Stimulated activated naive B cell treated with anti-CD40 and anti-IgM and Interleukin-4, amounts not matched to agents 10 μg/mL and 1 μg/mL and 100 μg/mL, for 72 hours (primary cell): ENCODE measurements around the gene DIPK1B.

ENCODE experiments used
- ATAC-seq, 2 donors: fragments of 150-1000 bp; cut with Tn5 transposase; replicated peaks; 2 replicates each; pipeline ENCODE4 v1.10.0; 2021; ENCODE audit warnings: moderate library complexity in 1 of 2
- DNase-seq: peaks from one replicate; pipeline ENCODE4 v3.0.0; 2021
- H3K27ac Mint-ChIP-seq: one replicate; pipeline ENCODE4 v1.8.0; 2022; ENCODE audit warnings: mild to moderate bottlenecking, mixed read lengths
- H3K27me3 Mint-ChIP-seq, 2 donors: one replicate each; pipeline ENCODE4 v1.8.0; 2022; ENCODE audit warnings: mixed read lengths in 2 of 2
- H3K36me3 Mint-ChIP-seq, 2 donors: one replicate each; pipeline ENCODE4 v1.8.0; 2022; ENCODE audit warnings: mixed read lengths in 2 of 2, mild to moderate bottlenecking in 1 of 2
- H3K4me1 Mint-ChIP-seq, 2 donors: one replicate each; pipeline ENCODE4 v1.8.0; 2022; ENCODE audit warnings: mixed read lengths in 2 of 2, mild to moderate bottlenecking in 1 of 2
- H3K4me3 Mint-ChIP-seq, 2 donors: one replicate each; pipeline ENCODE4 v1.8.0; 2022; ENCODE audit warnings: mild to moderate bottlenecking in 2 of 2, mixed read lengths in 2 of 2, moderate library complexity in 1 of 2
- H3K9me3 Mint-ChIP-seq, 2 donors: one replicate each; pipeline ENCODE4 v1.8.0; 2022; ENCODE audit warnings: mixed read lengths in 2 of 2, mild to moderate bottlenecking in 1 of 2

DIPK1B gene

GRCh38 chr9:136687721-136688223 is 24.6 kb upstream of the DIPK1B start:
- Mint-ChIP-seq H3K27ac (no peak overlapping the region), H3K4me3 (peak overlapping the region; percentile 36 to 64), H3K27me3 (peaks cover 0 to 3% of the 10 kb centered on the region in 2 donors), H3K4me1 (peaks cover 10 to 19% of the 10 kb centered on the region in 2 donors), H3K9me3 (no peaks in the 10 kb centered on the region), H3K36me3 (no peaks in the 10 kb centered on the region)
- DNase-seq (no peak), ATAC-seq (peak; percentile 10 to 12)

GRCh38 chr9:136688274-136689107 is 23.9 kb upstream of the DIPK1B start:
- H3K36me3 Mint-ChIP-seq, result no peaks in the 10 kb centered on the region
- peak; percentile 18 to 31 for ATAC-seq
- H3K4me1 Mint-ChIP-seq, result peaks cover 13 to 19% of the 10 kb centered on the region in 2 donors
- no peak for DNase-seq
- no peak overlapping the region for H3K27ac Mint-ChIP-seq
- H3K4me3 Mint-ChIP-seq, result peak overlapping the region; percentile 36 to 64
- no peaks in the 10 kb centered on the region for H3K9me3 Mint-ChIP-seq
- peaks cover 0 to 3% of the 10 kb centered on the region in 2 donors for H3K27me3 Mint-ChIP-seq

GRCh38 chr9:136689108-136689460 is 23.3 kb upstream of the DIPK1B start:
- peaks cover 13 to 19% of the 10 kb centered on the region in 2 donors for H3K4me1 Mint-ChIP-seq
- DNase-seq (no peak), ATAC-seq (no peak)
- no peak overlapping the region for H3K4me3 Mint-ChIP-seq
- no peaks in the 10 kb centered on the region for H3K36me3 Mint-ChIP-seq
- H3K27ac Mint-ChIP-seq, result no peak overlapping the region
- no peaks in the 10 kb centered on the region for H3K9me3 Mint-ChIP-seq
- H3K27me3 Mint-ChIP-seq, result peaks cover 0 to 3% of the 10 kb centered on the region in 2 donors

GRCh38 chr9:136690104-136690805 is 22.1 kb upstream of the DIPK1B start:
- H3K4me3 Mint-ChIP-seq, result no peak overlapping the region
- H3K4me1 Mint-ChIP-seq, result peaks cover 13 to 19% of the 10 kb centered on the region in 2 donors
- no peak overlapping the region for H3K27ac Mint-ChIP-seq
- no peaks in the 10 kb centered on the region for H3K9me3 Mint-ChIP-seq
- H3K36me3 Mint-ChIP-seq, result no peaks in the 10 kb centered on the region
- ATAC-seq (no peak), DNase-seq (no peak)
- peaks cover 0 to 3% of the 10 kb centered on the region in 2 donors for H3K27me3 Mint-ChIP-seq

DNA sequence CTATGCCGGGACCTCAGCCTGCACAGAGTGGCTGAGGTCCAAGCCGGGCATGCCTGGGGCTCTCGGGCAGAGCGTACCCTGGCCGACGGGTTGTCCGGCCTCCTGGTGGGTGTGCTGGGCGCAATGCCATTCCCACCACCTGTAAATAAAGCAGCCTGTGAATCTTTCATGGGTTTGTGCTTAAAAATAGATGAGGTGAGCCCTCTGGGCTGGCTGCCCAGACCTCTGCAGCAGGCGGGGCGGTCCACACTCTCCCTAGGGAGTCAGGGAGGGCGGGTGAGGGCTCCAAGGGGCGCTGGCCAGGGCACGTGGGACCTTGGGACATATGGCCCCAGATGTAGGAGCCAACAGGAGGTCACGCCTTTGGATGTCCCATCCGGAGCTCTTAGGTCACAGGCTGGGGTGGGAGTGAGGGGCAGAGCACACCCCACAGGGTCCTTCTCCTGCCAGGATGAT is 21.5 kb upstream of the DIPK1B start:
- Mint-ChIP-seq H3K9me3 (no peaks in the 10 kb centered on the region), H3K4me3 (no peak overlapping the region), H3K36me3 (no peaks in the 10 kb centered on the region), H3K27me3 (peaks cover 0 to 4% of the 10 kb centered on the region in 2 donors), H3K4me1 (peaks cover 12 to 18% of the 10 kb centered on the region in 2 donors), H3K27ac (no peak overlapping the region)
- ATAC-seq (no peak), DNase-seq (no peak)

GRCh38 chr9:136691316-136692184 is 20.8 kb upstream of the DIPK1B start:
- Mint-ChIP-seq H3K4me1 (peaks cover 10 to 17% of the 10 kb centered on the region in 2 donors), H3K4me3 (no peak overlapping the region), H3K27ac (no peak overlapping the region), H3K9me3 (no peaks in the 10 kb centered on the region), H3K36me3 (no peaks in the 10 kb centered on the region), H3K27me3 (peaks cover 0 to 6% of the 10 kb centered on the region in 2 donors)
- DNase-seq, result no peak
- ATAC-seq, result no peak

GRCh38 chr9:136692185-136693134 is 19.9 kb upstream of the DIPK1B start:
- H3K36me3 Mint-ChIP-seq, result no peaks in the 10 kb centered on the region
- no peaks in the 10 kb centered on the region for H3K9me3 Mint-ChIP-seq
- no peak overlapping the region for H3K4me3 Mint-ChIP-seq
- no peak for ATAC-seq
- H3K27ac Mint-ChIP-seq, result no peak overlapping the region
- peaks cover 5 to 11% of the 10 kb centered on the region in 2 donors for H3K27me3 Mint-ChIP-seq
- DNase-seq, result no peak
- peaks cover 15 to 22% of the 10 kb centered on the region in 2 donors for H3K4me1 Mint-ChIP-seq

DNA sequence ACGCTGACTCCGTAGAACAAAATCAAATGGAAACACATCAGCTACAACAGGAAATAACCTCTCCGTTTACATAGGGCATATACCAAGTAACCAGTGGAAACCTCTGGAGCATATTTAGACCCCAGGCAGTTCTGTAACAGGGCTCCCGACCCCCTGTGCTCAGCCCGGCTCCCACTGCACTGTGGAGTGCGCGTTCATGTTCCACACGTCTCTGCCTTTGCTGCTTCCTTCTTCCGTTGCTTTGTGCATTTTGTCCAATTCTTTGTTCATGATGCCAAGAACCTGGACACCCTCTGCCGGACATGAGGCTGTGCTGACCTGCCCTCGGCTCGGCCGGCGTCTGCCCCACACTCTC is 19.3 kb upstream of the DIPK1B start:
- no peak overlapping the region for H3K4me3 Mint-ChIP-seq

GRCh38 chr9:136693490-136694162 is 18.7 kb upstream of the DIPK1B start:
- H3K36me3 Mint-ChIP-seq, result no peaks in the 10 kb centered on the region
- H3K9me3 Mint-ChIP-seq, result no peaks in the 10 kb centered on the region
- H3K4me3 Mint-ChIP-seq, result no peak overlapping the region
- peaks cover 17 to 23% of the 10 kb centered on the region in 2 donors for H3K4me1 Mint-ChIP-seq
- ATAC-seq (peak; percentile 54 to 58), DNase-seq (no peak)
- H3K27me3 Mint-ChIP-seq, result peaks cover 7 to 13% of the 10 kb centered on the region in 2 donors
- peak overlapping the region; percentile 2 for H3K27ac Mint-ChIP-seq

More for the DNA sequence above, 19.3 kb upstream of the DIPK1B start:
- H3K9me3 Mint-ChIP-seq, result no peaks in the 10 kb centered on the region
- no peaks in the 10 kb centered on the region for H3K36me3 Mint-ChIP-seq
- ATAC-seq (no peak), DNase-seq (no peak)
- peaks cover 19 to 24% of the 10 kb centered on the region in 2 donors for H3K4me1 Mint-ChIP-seq
- peak overlapping the region; percentile 2 for H3K27ac Mint-ChIP-seq
- peaks cover 7 to 13% of the 10 kb centered on the region in 2 donors for H3K27me3 Mint-ChIP-seq

GRCh38 chr9:136694163-136694871 is 18.1 kb upstream of the DIPK1B start:
- H3K36me3 Mint-ChIP-seq, result no peaks in the 10 kb centered on the region
- H3K9me3 Mint-ChIP-seq, result no peaks in the 10 kb centered on the region
- no peak overlapping the region for H3K4me3 Mint-ChIP-seq
- DNase-seq (no peak), ATAC-seq (peak; percentile 66 to 71)
- peaks cover 7 to 13% of the 10 kb centered on the region in 2 donors for H3K27me3 Mint-ChIP-seq
- H3K4me1 Mint-ChIP-seq, result peaks cover 17 to 27% of the 10 kb centered on the region in 2 donors
- no peak overlapping the region for H3K27ac Mint-ChIP-seq

DNA sequence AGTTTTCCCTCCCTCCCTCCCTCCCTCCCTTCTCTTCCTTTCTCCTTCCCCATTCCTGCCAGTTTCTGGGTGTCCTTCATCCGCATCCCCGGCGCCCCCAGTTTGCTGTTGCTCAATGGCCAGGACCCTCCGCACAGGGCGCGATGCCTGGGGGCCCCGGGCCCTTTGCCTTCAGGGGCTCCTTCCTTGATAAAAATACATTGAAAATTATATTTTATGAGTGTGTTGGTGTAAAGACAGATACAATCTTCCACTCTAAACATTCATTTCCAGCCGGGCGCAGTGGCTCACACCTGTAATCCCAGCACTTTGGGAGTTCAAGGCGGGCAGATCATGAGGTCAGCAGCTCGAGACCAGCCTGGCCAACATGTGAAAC is 17.5 kb upstream of the DIPK1B start:
- peaks cover 7 to 13% of the 10 kb centered on the region in 2 donors for H3K27me3 Mint-ChIP-seq
- H3K27ac Mint-ChIP-seq, result no peak overlapping the region
- H3K36me3 Mint-ChIP-seq, result no peaks in the 10 kb centered on the region
- DNase-seq (no peak), ATAC-seq (no peak)
- no peaks in the 10 kb centered on the region for H3K9me3 Mint-ChIP-seq
- no peak overlapping the region for H3K4me3 Mint-ChIP-seq
- peaks cover 16 to 27% of the 10 kb centered on the region in 2 donors for H3K4me1 Mint-ChIP-seq

DNA sequence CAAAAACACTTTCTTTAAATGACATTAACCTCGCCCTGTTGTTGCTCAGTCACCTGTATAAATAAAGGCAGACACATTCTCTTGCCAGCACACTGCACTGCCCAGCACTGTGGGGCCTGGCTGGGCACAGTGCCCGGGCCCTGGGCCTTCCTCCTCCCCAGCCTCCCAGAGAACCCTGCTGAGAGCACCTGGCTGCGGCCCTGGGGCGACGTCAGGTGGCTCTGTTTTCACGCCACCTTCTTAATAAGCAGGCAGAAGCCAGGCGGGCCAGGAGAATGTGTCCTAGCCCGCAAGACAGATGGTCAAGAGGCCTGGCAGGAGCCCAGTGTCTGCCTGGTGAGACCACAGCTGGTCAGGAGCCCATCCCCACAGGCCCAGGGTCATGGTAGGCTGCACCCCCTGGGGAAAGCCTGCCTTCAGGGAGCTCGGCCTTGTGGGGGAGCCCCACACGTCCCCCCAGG is 16.9 kb upstream of the DIPK1B start:
- H3K9me3 Mint-ChIP-seq, result no peaks in the 10 kb centered on the region
- H3K27me3 Mint-ChIP-seq, result peaks cover 7 to 10% of the 10 kb centered on the region in 2 donors
- no peak overlapping the region for H3K27ac Mint-ChIP-seq
- DNase-seq (no peak), ATAC-seq (no peak)
- H3K36me3 Mint-ChIP-seq, result no peaks in the 10 kb centered on the region
- peaks cover 17 to 32% of the 10 kb centered on the region in 2 donors for H3K4me1 Mint-ChIP-seq
- no peak overlapping the region for H3K4me3 Mint-ChIP-seq
